GM12873 (cell line): ENCODE data around the gene MTREX.

ENCODE experiments used
- CTCF ChIP-seq: IDR thresholded peaks from 2 replicates; pipeline ENCODE4 v1.5.1; 2012; ENCODE audit warnings: low read depth, mild to moderate bottlenecking, moderate library complexity, low read length, control low read depth; ENCODE audit not compliant: insufficient read depth; ENCODE audit errors: missing control alignments

MTREX gene

GRCh38 chr5:55313870-55314617 lies 6.3 kb downstream of the MTREX start:
- TF ChIP-seq CTCF: no peak

- no peak for TF ChIP-seq CTCF
These were observed 8.5 kb downstream of the MTREX start for GRCh38 chr5:55316289-55316688.

GRCh38 chr5:55316837-55317236 lies 9.0 kb downstream of the MTREX start:
- TF ChIP-seq CTCF: no peak

- no peak for TF ChIP-seq CTCF
These were observed 11.7 kb downstream of the MTREX start for GRCh38 chr5:55319491-55319890.

- no peak for TF ChIP-seq CTCF
These were observed 12.8 kb downstream of the MTREX start for GRCh38 chr5:55320571-55320970.

- TF ChIP-seq CTCF: no peak
These were observed 16.2 kb downstream of the MTREX start for GRCh38 chr5:55324006-55324405.

- peak; percentile 57 for TF ChIP-seq CTCF
These were observed 17.1 kb downstream of the MTREX start for GRCh38 chr5:55324815-55325418.
